SK-N-SH treated with all-trans-retinoic acid at 6 μM for 48 hours (cell line): ENCODE measurements around the gene WASF2.

Experiments
- ATAC-seq: fragments of 200-7000 bp; cut with Tn5 transposase; 3 replicates; pipeline ENCODE4 v1.9.1; 2020; ENCODE audit warnings: mild to moderate bottlenecking, moderate library complexity
- ARNTL ChIP-seq: fragments of 450-650 bp; formaldehyde crosslinking; IDR thresholded peaks from 2 replicates; pipeline ENCODE4 v1.5.0; 2020; ENCODE audit warnings: low read depth, mild to moderate bottlenecking, moderate library complexity, borderline replicate concordance
- BACH2 ChIP-seq: fragments of 250-450 bp; sonication (Bioruptor Pico); IDR thresholded peaks from 2 replicates; pipeline ENCODE4 v1.9.0; 2021; ENCODE audit warnings: mild to moderate bottlenecking, borderline replicate concordance
- CREB5 ChIP-seq: fragments of 250-450 bp; sonication (Bioruptor Pico); IDR thresholded peaks from 2 replicates; pipeline ENCODE4 v1.5.1; 2020; ENCODE audit warnings: low read depth, mild to moderate bottlenecking, moderate library complexity
- CSDC2 ChIP-seq: fragments of 250-450 bp; sonication (Bioruptor Pico); IDR thresholded peaks from 2 replicates; pipeline ENCODE4 v1.5.0; 2020; ENCODE audit warnings: mild to moderate bottlenecking, moderate library complexity
- CSRNP3 ChIP-seq: fragments of 250-450 bp; sonication (Bioruptor Pico); IDR thresholded peaks from 2 replicates; pipeline ENCODE4 v1.5.1; 2021; ENCODE audit warnings: mild to moderate bottlenecking, moderate library complexity
- ESRRG ChIP-seq: fragments of 250-450 bp; sonication (Bioruptor Pico); IDR thresholded peaks from 2 replicates; pipeline ENCODE4 v1.6.1; 2021; ENCODE audit warnings: mild to moderate bottlenecking
- GLIS3 ChIP-seq: fragments of 250-450 bp; sonication (Bioruptor Pico); IDR thresholded peaks from 2 replicates; pipeline ENCODE4 v1.5.0; 2020; ENCODE audit warnings: mild to moderate bottlenecking, moderate library complexity
- OSR1 ChIP-seq: fragments of 250-450 bp; sonication (Bioruptor Pico); IDR thresholded peaks from 2 replicates; pipeline ENCODE4 v1.8.0; 2022; ENCODE audit warnings: moderate library complexity, mild to moderate bottlenecking, inconsistent platforms
- PATZ1 ChIP-seq: fragments of 250-450 bp; sonication (Bioruptor Pico); IDR thresholded peaks from 2 replicates; pipeline ENCODE4 v1.8.0; 2020; ENCODE audit warnings: mild to moderate bottlenecking, moderate library complexity, borderline replicate concordance
- POU6F1 ChIP-seq: fragments of 250-450 bp; sonication (Bioruptor Pico); IDR thresholded peaks from 2 replicates; pipeline ENCODE4 v1.8.0; 2021; ENCODE audit warnings: low read depth, mild to moderate bottlenecking, moderate library complexity, borderline replicate concordance
- RARB ChIP-seq: fragments of 250-450 bp; sonication (Bioruptor Pico); IDR thresholded peaks from 2 replicates; pipeline ENCODE4 v1.8.0; 2021; ENCODE audit warnings: mild to moderate bottlenecking, moderate library complexity
- SNAI2 ChIP-seq: fragments of 250-450 bp; sonication (Bioruptor Pico); IDR thresholded peaks from 2 replicates; pipeline ENCODE4 v1.5.0; 2020; ENCODE audit warnings: mild to moderate bottlenecking, moderate library complexity
- TCF4 ChIP-seq: fragments of 250-450 bp; sonication (Bioruptor Pico); IDR thresholded peaks from 2 replicates; pipeline ENCODE4 v1.8.0; 2021; ENCODE audit warnings: mild to moderate bottlenecking, moderate library complexity, borderline replicate concordance
- TOX ChIP-seq: fragments of 250-450 bp; sonication (Bioruptor Pico); IDR thresholded peaks from 2 replicates; pipeline ENCODE4 v1.8.0; 2021; ENCODE audit warnings: mild to moderate bottlenecking, moderate library complexity, borderline replicate concordance
- TSHZ2 ChIP-seq: fragments of 250-450 bp; sonication (Bioruptor Pico); IDR thresholded peaks from 2 replicates; pipeline ENCODE4 v1.5.0; 2020; ENCODE audit warnings: mild to moderate bottlenecking, moderate library complexity
- ZC3H10 ChIP-seq: fragments of 250-450 bp; sonication (Bioruptor Pico); IDR thresholded peaks from 2 replicates; pipeline ENCODE4 v1.5.1; 2021; ENCODE audit warnings: mild to moderate bottlenecking, moderate library complexity
- ZFP30 ChIP-seq: fragments of 450-650 bp; formaldehyde crosslinking; IDR thresholded peaks from 2 replicates; pipeline ENCODE4 v1.5.0; 2022; ENCODE audit warnings: mild to moderate bottlenecking, moderate library complexity
- ZNF565 ChIP-seq: fragments of 450-650 bp; formaldehyde crosslinking; conservative IDR thresholded peaks from 2 replicates; pipeline ENCODE4 v1.5.0; 2020; ENCODE audit warnings: low read depth, mild to moderate bottlenecking, moderate library complexity
- ZNF70 ChIP-seq: fragments of 450-650 bp; formaldehyde crosslinking; IDR thresholded peaks from 2 replicates; pipeline ENCODE4 v1.5.0; 2020; ENCODE audit warnings: mild to moderate bottlenecking, moderate library complexity
- ZNF8 ChIP-seq: fragments of 450-650 bp; formaldehyde crosslinking; IDR thresholded peaks from 2 replicates; pipeline ENCODE4 v1.5.0; 2020; ENCODE audit warnings: mild to moderate bottlenecking, moderate library complexity

WASF2 gene

GRCh38 chr1:27531959-27532685, 42.2 kb upstream of the WASF2 start:
- no peak for ATAC-seq
- TF ChIP-seq TOX (CRISPR knock-in tag) (no peak), CSRNP3 (CRISPR knock-in tag) (no peak), BACH2 (CRISPR knock-in tag) (no peak)

- no peak for TF ChIP-seq OSR1
- no peak for TF ChIP-seq ZNF8
- TF ChIP-seq CSDC2, result no peak
- no peak for TF ChIP-seq TSHZ2 (CRISPR knock-in tag)
- no peak for TF ChIP-seq POU6F1
- TF ChIP-seq ZNF565 (CRISPR knock-in tag), result no peak
- TF ChIP-seq ARNTL (CRISPR knock-in tag), result no peak
- no peak for TF ChIP-seq CSRNP3 (CRISPR knock-in tag)
- TF ChIP-seq ZFP30, result no peak
- TF ChIP-seq RARB, result no peak
- TF ChIP-seq SNAI2, result no peak
- TF ChIP-seq ESRRG (CRISPR knock-in tag), result no peak
- no peak for TF ChIP-seq PATZ1
- TF ChIP-seq ZC3H10, result no peak
- no peak for TF ChIP-seq GLIS3
- no peak for TF ChIP-seq ZNF70 (CRISPR knock-in tag)
- TF ChIP-seq TCF4 (CRISPR knock-in tag), result no peak
- no peak for ATAC-seq
Observed at GRCh38 chr1:27530192-27530591, 40.2 kb upstream of the WASF2 start.

GRCh38 chr1:27529704-27530018, 39.7 kb upstream of the WASF2 start:
- no peak for ATAC-seq
- TF ChIP-seq CSRNP3 (CRISPR knock-in tag), result no peak
- TF ChIP-seq CREB5, result no peak
- TF ChIP-seq ZNF70 (CRISPR knock-in tag), result no peak
- no peak for TF ChIP-seq ZNF8
- no peak for TF ChIP-seq TSHZ2 (CRISPR knock-in tag)
- TF ChIP-seq ZFP30, result no peak
- no peak for TF ChIP-seq SNAI2
- TF ChIP-seq ZC3H10, result no peak
- TF ChIP-seq CSDC2, result no peak
- no peak for TF ChIP-seq RARB
- TF ChIP-seq PATZ1, result no peak
- no peak for TF ChIP-seq ZNF565 (CRISPR knock-in tag)
